ENCODE data around the gene ARMC3. TPM values are rescaled to one million over a fixed set of nuclear protein-coding genes. Genes with fewer than 3 reads are reported as not detected.
"Not testable (repeated sequence)": the region's sequence is repeated elsewhere in the genome, so short reads cannot be mapped to it uniquely, and the experiment has no call there.

The ARMC3 gene
- total RNA-seq, 1 donor from 2014 or later, result not detected

DNA sequence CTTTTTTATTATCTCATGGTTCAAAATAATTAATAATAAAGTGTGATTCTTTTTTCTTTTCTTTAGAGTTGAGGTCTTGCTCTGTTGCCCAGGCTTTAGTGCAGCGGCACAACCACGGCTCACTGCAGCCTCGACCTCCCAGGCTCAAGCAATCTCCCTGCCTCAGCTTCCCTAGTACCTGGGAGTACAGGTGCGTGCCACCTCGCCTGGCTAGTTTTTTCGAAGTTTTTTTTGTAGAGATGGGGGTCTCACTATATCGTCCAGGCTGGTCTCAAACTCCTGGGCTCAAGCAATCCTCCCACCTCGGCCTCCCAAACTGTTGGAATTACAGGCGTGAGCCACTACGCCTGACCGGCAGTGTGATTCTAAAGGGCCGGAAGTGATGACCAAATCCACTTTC is 139.5 kb downstream of the ARMC3 start:
- H3K9me3 Mint-ChIP-seq (ENCODE audit: unreplicated experiment), result no peaks in the 10 kb centered on the region
- H3K27ac Mint-ChIP-seq (ENCODE audit: unreplicated experiment), result no peak overlapping the region
- no peaks in the 10 kb centered on the region for H3K36me3 Mint-ChIP-seq (ENCODE audit: unreplicated experiment)
- TF ChIP-seq, protein P1, sequence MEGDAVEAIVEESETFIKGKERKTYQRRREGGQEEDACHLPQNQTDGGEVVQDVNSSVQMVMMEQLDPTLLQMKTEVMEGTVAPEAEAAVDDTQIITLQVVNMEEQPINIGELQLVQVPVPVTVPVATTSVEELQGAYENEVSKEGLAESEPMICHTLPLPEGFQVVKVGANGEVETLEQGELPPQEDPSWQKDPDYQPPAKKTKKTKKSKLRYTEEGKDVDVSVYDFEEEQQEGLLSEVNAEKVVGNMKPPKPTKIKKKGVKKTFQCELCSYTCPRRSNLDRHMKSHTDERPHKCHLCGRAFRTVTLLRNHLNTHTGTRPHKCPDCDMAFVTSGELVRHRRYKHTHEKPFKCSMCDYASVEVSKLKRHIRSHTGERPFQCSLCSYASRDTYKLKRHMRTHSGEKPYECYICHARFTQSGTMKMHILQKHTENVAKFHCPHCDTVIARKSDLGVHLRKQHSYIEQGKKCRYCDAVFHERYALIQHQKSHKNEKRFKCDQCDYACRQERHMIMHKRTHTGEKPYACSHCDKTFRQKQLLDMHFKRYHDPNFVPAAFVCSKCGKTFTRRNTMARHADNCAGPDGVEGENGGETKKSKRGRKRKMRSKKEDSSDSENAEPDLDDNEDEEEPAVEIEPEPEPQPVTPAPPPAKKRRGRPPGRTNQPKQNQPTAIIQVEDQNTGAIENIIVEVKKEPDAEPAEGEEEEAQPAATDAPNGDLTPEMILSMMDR (IDR thresholded peaks at IDR 0.05; ENCODE audit: partially characterized antibody, unreplicated experiment), result no peak
- no peak overlapping the region for H3K4me3 Mint-ChIP-seq (ENCODE audit: unreplicated experiment)
- H3K4me1 Mint-ChIP-seq (ENCODE audit: low read depth, unreplicated experiment), result peaks cover 7% of the 10 kb centered on the region
- H3K27me3 Mint-ChIP-seq (ENCODE audit: unreplicated experiment), result no peaks in the 10 kb centered on the region
- no peak for DNase-seq

DNA sequence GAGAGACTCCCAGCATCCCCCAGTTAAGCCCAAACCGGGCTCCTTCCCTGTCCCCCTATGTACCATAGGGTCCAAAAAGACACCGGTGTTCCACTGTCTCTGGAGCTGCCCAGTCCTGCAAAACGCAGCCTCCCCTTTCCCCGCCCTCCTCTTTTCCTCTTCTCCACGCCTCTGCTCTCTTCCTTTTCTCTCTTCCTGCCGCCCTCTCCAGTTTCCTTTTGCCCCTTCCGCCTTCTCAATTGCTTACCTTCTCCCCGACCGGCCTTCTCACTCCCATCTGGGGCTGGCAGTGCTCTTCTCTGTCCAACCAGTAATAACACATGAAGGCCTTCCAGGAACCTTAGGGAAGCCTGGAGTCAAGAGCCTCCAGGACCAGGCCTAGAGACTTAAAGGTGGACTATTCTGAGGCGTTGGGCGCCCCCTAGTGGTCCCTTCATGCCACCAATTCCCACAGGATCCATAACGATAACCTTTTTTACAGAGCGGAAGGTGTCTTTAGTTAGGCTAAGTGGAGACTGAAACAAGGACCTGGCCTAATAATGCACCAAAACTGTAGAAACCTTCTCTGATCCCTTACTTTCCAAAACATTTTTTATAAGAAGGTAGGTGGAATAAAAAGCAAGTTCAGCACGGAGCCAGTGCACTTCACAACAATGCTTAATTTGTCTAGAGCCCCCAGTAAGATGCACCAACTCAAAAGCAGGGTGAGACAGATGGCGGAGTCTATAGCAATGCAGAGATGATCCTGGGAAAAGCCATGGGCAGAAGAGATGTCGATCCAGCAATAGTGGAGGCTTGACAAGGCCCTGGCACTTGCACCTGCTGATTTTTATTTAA is 140.3 kb downstream of the ARMC3 start:
- no peaks in the 10 kb centered on the region for H3K9me3 Mint-ChIP-seq (ENCODE audit: unreplicated experiment)
- H3K4me3 Mint-ChIP-seq (ENCODE audit: unreplicated experiment), result no peak overlapping the region
- peaks cover 6% of the 10 kb centered on the region for H3K4me1 Mint-ChIP-seq (ENCODE audit: low read depth, unreplicated experiment)
- H3K36me3 Mint-ChIP-seq (ENCODE audit: unreplicated experiment), result no peaks in the 10 kb centered on the region
- H3K27me3 Mint-ChIP-seq (ENCODE audit: unreplicated experiment), result no peaks in the 10 kb centered on the region
- TF ChIP-seq, protein P1 (IDR thresholded peaks at IDR 0.05; ENCODE audit: partially characterized antibody, unreplicated experiment), result peak; percentile 94
- peak; percentile 79 for DNase-seq
- no peak overlapping the region for H3K27ac Mint-ChIP-seq (ENCODE audit: unreplicated experiment)

DNA sequence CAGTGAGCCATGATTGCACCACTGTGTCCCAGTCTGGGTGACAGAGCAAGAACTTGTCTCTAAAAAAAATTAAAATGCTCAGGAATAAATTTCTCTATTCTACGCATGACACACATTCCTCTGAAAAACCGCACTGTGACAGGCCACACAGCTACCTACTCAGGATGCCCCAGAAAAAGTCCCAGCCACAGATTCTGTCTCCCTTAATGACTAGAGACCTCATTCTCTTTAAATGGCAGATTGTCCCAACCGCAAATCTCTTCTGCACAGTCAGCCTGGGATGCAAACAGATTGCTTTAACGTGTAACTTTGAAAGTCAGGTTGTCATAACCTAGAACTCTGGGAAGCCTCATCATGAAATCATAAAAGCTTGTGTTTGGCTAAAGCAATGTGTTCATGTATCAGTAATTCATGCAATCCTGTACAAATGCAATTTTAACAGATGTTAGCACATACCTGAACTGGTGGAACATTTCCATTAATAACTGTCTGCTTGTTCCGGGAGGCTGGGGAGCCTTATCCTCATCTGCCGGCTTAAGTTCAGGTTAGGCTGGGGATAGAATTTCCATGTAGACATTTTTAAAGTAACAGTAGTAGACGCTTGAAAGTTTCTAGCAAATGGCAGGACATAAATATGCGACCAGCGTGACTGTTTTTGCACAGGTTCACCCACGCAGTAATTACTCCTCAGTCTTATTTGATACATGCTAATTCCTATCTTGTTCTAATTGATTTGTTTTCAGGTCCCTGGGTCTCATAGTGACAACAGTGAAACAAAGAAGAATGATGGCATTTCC is 141.4 kb downstream of the ARMC3 start:
- H3K27me3 Mint-ChIP-seq (ENCODE audit: unreplicated experiment), result no peaks in the 10 kb centered on the region
- H3K9me3 Mint-ChIP-seq (ENCODE audit: unreplicated experiment), result no peaks in the 10 kb centered on the region
- TF ChIP-seq, protein P1 (IDR thresholded peaks at IDR 0.05; ENCODE audit: partially characterized antibody, unreplicated experiment), result no peak
- no peak overlapping the region for H3K27ac Mint-ChIP-seq (ENCODE audit: unreplicated experiment)
- H3K4me3 Mint-ChIP-seq (ENCODE audit: unreplicated experiment), result no peak overlapping the region
- H3K4me1 Mint-ChIP-seq (ENCODE audit: low read depth, unreplicated experiment), result no peaks in the 10 kb centered on the region
- no peaks in the 10 kb centered on the region for H3K36me3 Mint-ChIP-seq (ENCODE audit: unreplicated experiment)
- no peak for DNase-seq

DNA sequence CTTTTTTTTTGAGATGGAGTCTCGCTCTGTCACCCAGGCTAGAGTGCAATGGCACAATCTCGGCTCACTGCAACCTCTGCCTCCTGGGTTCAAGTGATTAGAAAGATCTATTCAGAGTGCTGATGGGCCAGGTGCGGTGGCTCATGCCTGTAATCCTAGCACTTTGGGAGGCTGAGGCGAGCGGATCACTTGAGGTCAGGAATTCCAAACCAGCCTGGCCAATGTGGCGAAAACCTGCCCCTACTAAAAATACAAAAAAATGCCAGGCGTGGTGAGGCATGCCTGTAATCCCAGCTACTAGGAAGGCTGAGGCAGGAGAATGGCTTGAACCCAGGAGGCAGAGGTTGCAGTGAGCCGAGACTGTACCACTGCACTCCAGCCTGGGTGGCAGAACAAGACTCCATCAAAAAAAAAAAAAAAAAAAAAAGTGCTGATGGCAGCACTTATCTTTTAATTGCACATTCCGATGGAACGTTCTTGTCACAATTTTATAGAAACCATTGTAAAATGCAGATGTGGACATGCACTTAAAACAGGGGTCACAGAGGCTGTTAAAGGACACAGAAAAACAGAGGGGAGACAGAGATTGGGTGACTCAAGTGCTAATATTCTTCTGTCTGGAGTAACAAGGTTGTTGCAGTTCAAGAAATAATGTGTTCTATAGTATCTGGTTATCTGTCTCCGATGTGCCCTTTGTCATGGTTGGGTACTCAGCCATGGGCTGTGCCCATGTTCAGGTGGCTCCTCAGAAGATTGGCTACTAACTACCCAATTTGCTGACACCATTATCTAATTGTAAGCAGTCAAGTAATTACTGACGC is 142.4 kb downstream of the ARMC3 start:
- not testable (repeated sequence) for H3K4me1 Mint-ChIP-seq (ENCODE audit: low read depth, unreplicated experiment); H3K9me3 Mint-ChIP-seq (ENCODE audit: unreplicated experiment); H3K36me3 Mint-ChIP-seq (ENCODE audit: unreplicated experiment); DNase-seq; H3K27me3 Mint-ChIP-seq (ENCODE audit: unreplicated experiment); H3K4me3 Mint-ChIP-seq (ENCODE audit: unreplicated experiment); H3K27ac Mint-ChIP-seq (ENCODE audit: unreplicated experiment)

DNA sequence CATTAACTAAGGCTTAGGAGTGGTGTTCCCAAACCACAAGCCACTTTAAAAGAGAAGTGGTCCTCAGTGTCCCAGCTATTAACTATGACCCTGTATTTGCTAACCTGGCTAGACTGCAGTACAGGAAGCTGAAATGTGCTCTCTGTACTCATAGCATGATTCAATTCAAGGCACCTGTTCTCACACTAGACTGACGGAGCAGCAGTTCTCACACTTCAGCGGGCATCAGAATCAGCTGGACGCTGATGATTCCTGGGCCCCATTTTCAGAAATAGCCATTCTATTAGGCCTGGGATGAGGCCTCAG is 143.0 kb downstream of the ARMC3 start:
- TF ChIP-seq, protein P1 (IDR thresholded peaks at IDR 0.05; ENCODE audit: partially characterized antibody, unreplicated experiment), result no peak
- no peak overlapping the region for H3K27ac Mint-ChIP-seq (ENCODE audit: unreplicated experiment)
- no peaks in the 10 kb centered on the region for H3K9me3 Mint-ChIP-seq (ENCODE audit: unreplicated experiment)
- H3K27me3 Mint-ChIP-seq (ENCODE audit: unreplicated experiment), result no peaks in the 10 kb centered on the region
- no peaks in the 10 kb centered on the region for H3K36me3 Mint-ChIP-seq (ENCODE audit: unreplicated experiment)
- DNase-seq, result no peak
- no peak overlapping the region for H3K4me3 Mint-ChIP-seq (ENCODE audit: unreplicated experiment)
- H3K4me1 Mint-ChIP-seq (ENCODE audit: low read depth, unreplicated experiment), result no peaks in the 10 kb centered on the region

DNA sequence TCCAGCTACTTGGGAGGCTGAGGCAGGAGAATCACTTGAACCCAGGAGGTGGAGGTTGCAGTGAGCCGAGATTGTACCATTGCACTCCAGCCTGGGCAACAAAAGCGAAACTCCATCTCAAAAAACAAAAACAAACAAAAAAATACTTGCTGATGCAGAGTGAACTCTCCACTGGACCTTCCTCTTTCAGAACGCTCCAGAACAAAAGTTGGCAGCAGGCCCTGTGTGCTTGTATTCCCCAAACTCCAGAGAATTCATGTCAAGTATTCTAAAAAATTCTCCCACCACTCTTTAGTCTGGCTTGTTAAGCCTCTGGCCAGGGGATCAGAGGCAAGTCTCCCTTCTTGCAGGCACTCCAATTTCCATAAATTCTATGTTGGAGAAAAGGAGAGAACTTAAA is 144.7 kb downstream of the ARMC3 start:
- not testable (repeated sequence) for H3K27ac Mint-ChIP-seq (ENCODE audit: unreplicated experiment); H3K4me3 Mint-ChIP-seq (ENCODE audit: unreplicated experiment); DNase-seq; H3K27me3 Mint-ChIP-seq (ENCODE audit: unreplicated experiment); H3K9me3 Mint-ChIP-seq (ENCODE audit: unreplicated experiment); H3K36me3 Mint-ChIP-seq (ENCODE audit: unreplicated experiment); H3K4me1 Mint-ChIP-seq (ENCODE audit: low read depth, unreplicated experiment)

Measured in glutamatergic neuron (in vitro differentiated cells).